HG03060 (cell line): ENCODE data around the gene NCEH1.
"Not testable (repeated sequence)": the region's sequence is repeated elsewhere in the genome, so short reads cannot be mapped to it uniquely, and the experiment has no call there.

ENCODE experiments used
- ATAC-seq: cut with Tn5 transposase; IDR thresholded peaks from one replicate; pipeline ENCODE4 v1.9.1; 2021; ENCODE audit warnings: low read depth, moderate number of reproducible peaks; ENCODE audit not compliant: unreplicated experiment

The NCEH1 gene

GRCh38 chr3:172710664-172711453 is at the start of gene NCEH1:
Gene NCEH1, minus strand, starts transcription at chr3:172711067. Its CDS starts 83 bp downstream, at chr3:172710984.
- ATAC-seq, result peak; percentile 99

- not testable (repeated sequence) for ATAC-seq
Observed at GRCh38 chr3:172760416-172760815, 49.5 kb upstream of the NCEH1 start.

- ATAC-seq, result no peak
Observed at GRCh38 chr3:172753125-172753524, 42.3 kb upstream of the NCEH1 start.

- ATAC-seq, result no peak
Observed at GRCh38 chr3:172752651-172753050, 41.8 kb upstream of the NCEH1 start.

GRCh38 chr3:172751175-172751704 is 40.4 kb upstream of the NCEH1 start:
- ATAC-seq, result peak; percentile 4

- peak; percentile 98 for ATAC-seq
Observed at GRCh38 chr3:172750368-172751174, 39.7 kb upstream of the NCEH1 start, which contains the start of gene ECT2. Gene ECT2, plus strand, starts transcription at chr3:172750726. Its CDS starts 3,805 bp downstream, at chr3:172754531.

GRCh38 chr3:172750069-172750367 is 39.2 kb upstream of the NCEH1 start:
- no peak for ATAC-seq

GRCh38 chr3:172749230-172749965 is 38.5 kb upstream of the NCEH1 start:
- no peak for ATAC-seq

- ATAC-seq, result no peak
Observed at GRCh38 chr3:172746475-172746874, 35.6 kb upstream of the NCEH1 start.

GRCh38 chr3:172739462-172739861 is 28.6 kb upstream of the NCEH1 start:
- ATAC-seq, result no peak

GRCh38 chr3:172735014-172735413 is 24.1 kb upstream of the NCEH1 start:
- no peak for ATAC-seq

GRCh38 chr3:172726380-172726779 is 15.5 kb upstream of the NCEH1 start:
- no peak for ATAC-seq

GRCh38 chr3:172722536-172723040 is 11.7 kb upstream of the NCEH1 start:
- not testable (repeated sequence) for ATAC-seq

- no peak for ATAC-seq
Observed at GRCh38 chr3:172717493-172718088, 6.7 kb upstream of the NCEH1 start.

- no peak for ATAC-seq
Observed at GRCh38 chr3:172716476-172716875, 5.6 kb upstream of the NCEH1 start.

- ATAC-seq, result no peak
Observed at GRCh38 chr3:172713316-172713715, 2.4 kb upstream of the NCEH1 start.

- ATAC-seq, result no peak
Observed at GRCh38 chr3:172711454-172711795, 558 bp upstream of the NCEH1 start.

GRCh38 chr3:172709774-172710663 is 848 bp downstream of the NCEH1 start:
- no peak for ATAC-seq
